Esophagus squamous epithelium (tissue), 5 donors: ENCODE results near the gene CLTA. TPM values are rescaled to one million over a fixed set of nuclear protein-coding genes. Genes with fewer than 3 reads are reported as not detected.
"Not testable (repeated sequence)": the region's sequence is repeated elsewhere in the genome, so short reads cannot be mapped to it uniquely, and the experiment has no call there.

ENCODE experiments used
- DNase-seq: peaks from one replicate; lab custom pipeline; 2025; lab: John Stamatoyannopoulos, UW
- H3K27ac ChIP-seq, 4 donors: fragments of 200-600 bp; sonication (generic); one replicate each; pipeline ENCODE4 v1.5.1; 2016 to 2019; ENCODE audit warnings: mild to moderate bottlenecking in 1 of 4
- H3K27me3 ChIP-seq, 4 donors: fragments of 200-600 bp; sonication (generic); 1 replicate in 3 of 4; 2 replicates in 1 of 4; pipeline versions ENCODE4 v1.5.1 to v1.6.0; 2017 to 2021; ENCODE audit warnings: antibody characterized with exemption in 1 of 4
- H3K36me3 ChIP-seq, 3 donors: fragments of 200-600 bp; sonication (generic); one replicate each; pipeline ENCODE4 v1.5.1; 2016 to 2019
- H3K4me1 ChIP-seq, 3 donors: fragments of 200-600 bp; sonication (generic); one replicate each; pipeline ENCODE4 v1.5.1; 2017 to 2019
- H3K4me3 ChIP-seq, 4 donors: fragments of 200-600 bp; sonication (generic); 1 replicate in 3 of 4; 2 replicates in 1 of 4; pipeline ENCODE4 v1.5.1; 2016 to 2019; ENCODE audit warnings: mild to moderate bottlenecking in 2 of 4, moderate library complexity in 1 of 4
- H3K9me3 ChIP-seq, 3 donors: fragments of 200-600 bp; sonication (generic); one replicate each; pipeline ENCODE4 v1.5.1; 2016 to 2019
- POLR2A ChIP-seq, 4 donors: fragments of 450-650 bp; IDR thresholded peaks; one replicate each; pipeline ENCODE4 v1.6.1; 2017; ENCODE audit warnings: antibody characterized with exemption in 4 of 4, mild to moderate bottlenecking in 4 of 4, moderate library complexity in 3 of 4
- whole genome bisulfite sequencing, 2 donors: methylation state at CpG; one replicate each; pipeline ENCODE4 v1.1.5; 2018; 5-methylcytosine and 5-hydroxymethylcytosine counted together
- intact Hi-C: fragments of 100-400 bp; cut with DNase I; formaldehyde crosslinking; loops from one replicate; pipeline ENCODE4 v1.15.0; 2022
- total RNA-seq, 4 donors: library from RNA; depleted of rRNA; stranded (reverse); fragments of >200 nt; gene quantifications; one replicate each; pipeline ENCODE4 v1.1.0, GENCODE V29; 2016
- TF ChIP-seq, protein P1 (sequence below), 6 experiments: fragments of 450-650 bp in 4 of 6; fragments of 200-600 bp in 2 of 6; sonication (generic) in 2 of 6; IDR thresholded peaks; one replicate each; pipeline ENCODE4 v1.5.1; 2016 to 2019; ENCODE audit warnings: antibody characterized with exemption in 6 of 6, mild to moderate bottlenecking in 4 of 6, moderate library complexity in 4 of 6
- donor health status: DM: yes; HTN: yes; CAD: no.

The CLTA gene
- total RNA-seq, 4 donors from 2014 or later = 165 to 215 (median 167) TPM

DNA sequence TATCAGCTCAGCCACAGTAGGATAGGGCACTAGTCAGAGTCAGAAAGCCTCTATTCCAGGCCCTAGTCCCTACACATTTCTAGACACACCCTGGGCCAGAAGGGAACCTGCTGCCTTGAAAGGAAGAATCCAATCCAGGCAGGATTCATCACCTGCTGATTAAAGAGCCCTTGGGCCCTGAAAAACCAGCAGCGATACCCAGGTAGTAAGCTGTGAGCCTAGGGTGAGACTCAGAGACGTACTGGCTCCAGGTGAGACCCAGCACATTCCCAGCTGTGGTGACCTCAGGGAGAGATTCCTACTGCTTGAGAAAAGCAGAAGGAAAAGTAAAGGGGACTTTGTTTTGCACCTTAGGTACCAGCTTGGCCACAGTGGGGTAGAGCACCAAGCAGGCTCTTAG, 16.9 kb upstream of the CLTA start:
- no peak overlapping the region for H3K27ac ChIP-seq
- 93% methylated on average over 2 of the region's 2 CpGs; no CpG with 5 or more reads in 1 of the 2 donors for WGBS, 2 donors
- no peaks in the 10 kb centered on the region for H3K4me1 ChIP-seq
- no peaks in the 10 kb centered on the region for H3K36me3 ChIP-seq
- intact Hi-C loops = no loop called here
- DNase-seq = no peak
- no peaks in the 10 kb centered on the region for H3K9me3 ChIP-seq
- no peak for TF ChIP-seq POLR2A (IDR thresholded peaks at IDR 0.05)
- TF ChIP-seq, protein P1, sequence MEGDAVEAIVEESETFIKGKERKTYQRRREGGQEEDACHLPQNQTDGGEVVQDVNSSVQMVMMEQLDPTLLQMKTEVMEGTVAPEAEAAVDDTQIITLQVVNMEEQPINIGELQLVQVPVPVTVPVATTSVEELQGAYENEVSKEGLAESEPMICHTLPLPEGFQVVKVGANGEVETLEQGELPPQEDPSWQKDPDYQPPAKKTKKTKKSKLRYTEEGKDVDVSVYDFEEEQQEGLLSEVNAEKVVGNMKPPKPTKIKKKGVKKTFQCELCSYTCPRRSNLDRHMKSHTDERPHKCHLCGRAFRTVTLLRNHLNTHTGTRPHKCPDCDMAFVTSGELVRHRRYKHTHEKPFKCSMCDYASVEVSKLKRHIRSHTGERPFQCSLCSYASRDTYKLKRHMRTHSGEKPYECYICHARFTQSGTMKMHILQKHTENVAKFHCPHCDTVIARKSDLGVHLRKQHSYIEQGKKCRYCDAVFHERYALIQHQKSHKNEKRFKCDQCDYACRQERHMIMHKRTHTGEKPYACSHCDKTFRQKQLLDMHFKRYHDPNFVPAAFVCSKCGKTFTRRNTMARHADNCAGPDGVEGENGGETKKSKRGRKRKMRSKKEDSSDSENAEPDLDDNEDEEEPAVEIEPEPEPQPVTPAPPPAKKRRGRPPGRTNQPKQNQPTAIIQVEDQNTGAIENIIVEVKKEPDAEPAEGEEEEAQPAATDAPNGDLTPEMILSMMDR (IDR thresholded peaks at IDR 0.05) = no peak
- no peak overlapping the region for H3K4me3 ChIP-seq
- no peaks in the 10 kb centered on the region for H3K27me3 ChIP-seq

DNA sequence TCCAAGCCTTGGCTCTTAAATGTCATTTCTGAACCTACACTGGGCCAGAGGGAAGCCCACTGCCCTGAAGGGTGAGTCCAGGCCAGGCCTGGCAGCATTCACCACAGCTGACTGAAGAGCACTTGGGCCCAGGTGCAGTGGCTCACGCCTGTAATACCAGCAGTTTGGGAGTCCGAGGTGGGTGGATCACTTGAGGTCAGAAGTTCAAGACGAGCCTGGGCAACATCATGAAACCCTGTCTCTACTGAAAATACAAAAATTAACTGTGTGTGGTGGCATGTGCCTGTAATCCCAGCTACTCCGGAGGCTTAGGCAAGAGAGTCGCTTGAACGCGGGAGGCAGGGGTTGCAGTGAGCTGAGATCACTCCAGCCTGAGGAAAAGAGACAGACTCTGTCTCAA, 16.4 kb upstream of the CLTA start:
- no peak overlapping the region for H3K27ac ChIP-seq
- no peaks in the 10 kb centered on the region for H3K27me3 ChIP-seq
- intact Hi-C loops = no loop called here
- no peaks in the 10 kb centered on the region for H3K9me3 ChIP-seq
- H3K4me1 ChIP-seq = no peaks in the 10 kb centered on the region
- no peak for DNase-seq
- H3K36me3 ChIP-seq = no peaks in the 10 kb centered on the region
- 74 to 85% methylated on average over 6 to 7 of the region's 7 CpGs for WGBS, 2 donors
- H3K4me3 ChIP-seq = no peak overlapping the region
- TF ChIP-seq, protein P1 (IDR thresholded peaks at IDR 0.05) = no peak
- no peak for TF ChIP-seq POLR2A (IDR thresholded peaks at IDR 0.05)

DNA sequence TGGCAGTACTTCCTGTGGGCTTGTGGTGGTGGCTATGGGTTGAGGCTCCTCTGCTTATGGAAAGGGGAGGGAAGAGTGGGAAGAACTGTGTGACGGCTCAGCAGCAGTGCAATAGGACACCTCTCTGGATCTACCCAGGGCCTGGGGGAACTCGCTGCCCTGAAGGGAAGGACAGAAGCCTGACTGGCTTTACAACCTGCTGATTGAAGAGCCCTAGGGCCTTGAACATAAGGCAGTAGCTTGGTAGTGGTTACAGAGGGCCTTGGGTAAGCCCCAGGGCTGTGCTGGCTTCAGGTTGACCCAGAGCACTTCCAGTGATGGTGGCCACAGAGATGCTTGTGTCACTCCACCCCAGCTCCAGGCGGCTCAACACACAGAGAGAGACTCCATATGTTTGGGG, 16.0 kb upstream of the CLTA start:
- intact Hi-C loops = no loop called here
- no peak for DNase-seq
- Histone ChIP-seq H3K27me3 (no peaks in the 10 kb centered on the region), H3K4me1 (no peaks in the 10 kb centered on the region), H3K27ac (no peak overlapping the region), H3K36me3 (no peaks in the 10 kb centered on the region), H3K4me3 (no peak overlapping the region), H3K9me3 (no peaks in the 10 kb centered on the region)
- TF ChIP-seq POLR2A (IDR thresholded peaks at IDR 0.05) = no peak
- TF ChIP-seq, protein P1 (IDR thresholded peaks at IDR 0.05) = no peak
- 69 to 86% methylated on average over 3 of the region's 3 CpGs for WGBS, 2 donors

DNA sequence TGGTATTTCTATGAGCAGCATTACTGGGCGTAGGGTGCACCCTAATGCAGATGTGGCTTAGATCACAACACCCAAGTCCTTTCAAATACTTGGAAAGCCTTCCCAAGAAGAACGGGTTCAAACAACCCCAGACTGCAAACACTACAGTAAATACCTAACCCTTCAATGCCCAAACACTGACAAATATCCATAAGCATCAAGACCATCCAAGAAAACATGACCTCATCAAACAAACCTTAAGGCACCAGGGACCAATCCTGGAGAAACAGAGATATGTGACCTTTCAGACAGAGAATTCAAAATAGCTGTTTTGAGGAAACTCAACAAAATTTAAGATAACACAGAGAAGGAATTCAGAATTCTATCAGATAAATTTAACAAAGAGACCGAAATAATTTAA, 15.5 kb upstream of the CLTA start:
- H3K9me3 ChIP-seq, intact Hi-C loops, H3K27me3 ChIP-seq, H3K27ac ChIP-seq, H3K4me1 ChIP-seq, H3K4me3 ChIP-seq, DNase-seq, H3K36me3 ChIP-seq: not testable (repeated sequence)
- 78 to 89% methylated on average over 3 of the region's 3 CpGs for WGBS, 2 donors

GRCh38 chr9:36176496-36176895, 14.2 kb upstream of the CLTA start:
- H3K4me1 ChIP-seq, intact Hi-C loops, H3K36me3 ChIP-seq, H3K27ac ChIP-seq, H3K4me3 ChIP-seq, DNase-seq, H3K27me3 ChIP-seq, H3K9me3 ChIP-seq: not testable (repeated sequence)
- 93 to 94% methylated on average over 10 of the region's 10 CpGs for WGBS, 2 donors

- TF ChIP-seq, protein P1 (IDR thresholded peaks at IDR 0.05) = no peak
- no peak for TF ChIP-seq POLR2A (IDR thresholded peaks at IDR 0.05)
- no peaks in the 10 kb centered on the region for H3K27me3 ChIP-seq
- intact Hi-C loops = no loop called here
- no peak overlapping the region for H3K27ac ChIP-seq
- no peaks in the 10 kb centered on the region for H3K36me3 ChIP-seq
- no peaks in the 10 kb centered on the region for H3K9me3 ChIP-seq
- no peaks in the 10 kb centered on the region for H3K4me1 ChIP-seq
- 71 to 83% methylated on average over 4 of the region's 4 CpGs for WGBS, 2 donors
- no peak for DNase-seq
- H3K4me3 ChIP-seq = no peak overlapping the region
Measured at GRCh38 chr9:36177571-36177970, 13.2 kb upstream of the CLTA start.

DNA sequence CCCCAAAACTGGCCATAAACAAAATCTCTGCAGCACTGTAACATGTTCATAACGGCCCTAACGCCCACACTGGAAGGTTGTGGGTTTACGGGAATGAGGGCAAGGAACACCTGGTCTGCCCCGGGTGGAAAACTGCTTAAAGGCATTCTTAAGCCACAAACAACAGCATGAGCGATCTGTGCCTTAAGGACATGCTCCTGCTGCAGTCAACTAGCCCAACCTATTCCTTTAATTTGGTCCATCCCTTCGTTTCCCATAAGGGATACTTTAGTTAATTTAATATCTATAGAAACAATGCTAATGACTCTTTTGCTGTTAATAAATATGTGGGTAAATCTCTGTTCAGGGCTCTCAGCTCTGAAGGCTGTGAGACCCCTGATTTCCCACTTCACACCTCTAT, 10.5 kb upstream of the CLTA start:
- H3K4me1 ChIP-seq, intact Hi-C loops, H3K4me3 ChIP-seq, H3K27me3 ChIP-seq, H3K27ac ChIP-seq, H3K36me3 ChIP-seq, DNase-seq, H3K9me3 ChIP-seq: not testable (repeated sequence)
- WGBS, 2 donors = 73 to 82% methylated on average over 6 of the region's 6 CpGs
